Muscle of arm (tissue), 12 donors: ENCODE results near the gene EWSR1. TPM values are rescaled to one million over a fixed set of nuclear protein-coding genes. Genes with fewer than 3 reads are reported as not detected.
"Not testable (repeated sequence)": the region's sequence is repeated elsewhere in the genome, so short reads cannot be mapped to it uniquely, and the experiment has no call there.

Experiments
- DNase-seq: peaks from one replicate; pipeline ENCODE4 v3.0.0-alpha.2; 2013
- polyA plus RNA-seq, 12 donors: library from polyadenylated mRNA; unstranded; fragments of 120-200 nt; gene quantifications; one replicate each; pipeline ENCODE4 v1.2.1, GENCODE V29; 2013; ENCODE audit not compliant: insufficient read length in 12 of 12

EWSR1 gene
- polyA plus RNA-seq, 12 donors: 138 to 365 (median 171) TPM; not detected in 1

DNA sequence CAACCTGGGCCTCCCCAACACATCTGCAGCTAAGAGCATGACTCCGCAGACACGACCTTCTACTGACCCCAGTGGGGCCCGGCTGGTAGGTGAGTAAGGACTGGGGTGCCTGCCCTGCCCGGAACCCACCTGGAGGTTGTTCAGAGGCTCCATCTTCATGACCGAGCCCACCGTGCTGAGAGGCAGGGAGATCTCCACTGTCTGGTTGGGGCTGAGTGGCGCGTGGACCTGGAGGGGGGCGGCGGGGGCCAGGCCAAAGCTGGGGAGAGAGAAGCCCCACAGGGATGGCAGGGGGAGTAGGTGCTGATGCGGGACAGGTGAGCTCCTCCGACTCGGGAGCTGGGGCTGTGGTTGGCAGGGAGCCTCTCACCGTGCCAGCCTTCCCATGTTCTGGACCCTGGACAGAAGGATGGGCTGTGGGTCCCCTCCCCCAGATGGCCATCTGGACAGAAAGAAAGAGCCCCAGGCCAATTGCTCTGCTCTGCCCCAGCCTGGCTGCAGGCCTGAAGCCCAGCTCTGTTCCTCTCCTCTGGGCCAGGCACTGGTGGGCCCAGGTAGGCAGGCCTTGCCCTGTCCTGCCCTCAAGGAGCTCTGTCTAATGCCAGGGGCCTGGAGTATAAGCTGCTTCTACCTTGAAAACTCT lies 63.7 kb downstream of the EWSR1 start:
- DNase-seq: no peak

DNA sequence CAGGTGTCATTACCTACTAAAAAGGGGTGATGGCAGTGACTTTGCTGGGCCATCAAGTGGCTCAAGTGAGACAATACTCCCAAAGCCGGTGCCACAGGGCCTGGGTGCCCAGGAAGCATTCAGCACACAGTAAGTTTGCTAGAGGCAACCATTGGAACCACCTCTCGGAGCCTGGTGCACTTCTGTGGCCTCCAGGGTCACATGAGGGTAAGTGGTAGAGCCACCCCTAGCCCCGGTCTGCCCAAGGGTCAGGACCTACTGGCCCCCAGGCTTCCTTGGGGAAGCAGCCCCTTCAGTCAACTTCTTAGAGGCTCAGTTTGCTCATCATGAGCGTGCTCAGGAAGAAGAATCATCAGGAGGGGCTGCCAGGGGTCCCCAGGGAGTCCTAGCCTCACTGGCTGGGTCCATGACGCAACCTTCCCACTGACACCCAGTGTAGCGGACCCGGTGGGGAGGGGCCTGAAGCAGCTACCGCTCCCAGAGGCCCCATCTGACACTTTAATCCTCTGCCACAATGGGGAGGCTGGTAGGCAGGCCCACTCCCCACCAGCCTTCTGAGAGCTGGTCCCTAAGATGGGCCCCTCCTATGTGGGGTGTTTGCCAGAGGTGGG lies 64.9 kb downstream of the EWSR1 start:
- no peak for DNase-seq

DNA sequence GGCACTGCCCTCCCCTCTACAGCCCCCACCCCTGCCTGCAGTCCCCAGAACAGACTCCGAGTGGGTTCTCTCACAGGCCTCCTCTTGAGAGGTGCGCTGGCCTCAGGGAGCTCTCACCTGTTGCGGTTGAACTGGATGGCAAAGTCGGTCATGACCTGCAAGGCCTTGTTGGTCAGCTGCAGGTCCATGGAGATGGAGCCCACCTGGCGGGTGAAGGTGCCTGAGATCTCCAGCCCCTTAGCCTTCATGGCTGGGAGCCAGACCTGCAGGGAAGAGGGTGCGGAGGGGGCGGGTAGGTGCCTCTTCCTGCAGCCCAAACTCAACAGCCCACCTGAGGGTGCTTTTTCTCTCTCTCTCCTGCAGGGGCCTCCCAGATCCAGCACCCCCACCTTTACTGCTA lies 66.1 kb downstream of the EWSR1 start:
- no peak for DNase-seq

DNA sequence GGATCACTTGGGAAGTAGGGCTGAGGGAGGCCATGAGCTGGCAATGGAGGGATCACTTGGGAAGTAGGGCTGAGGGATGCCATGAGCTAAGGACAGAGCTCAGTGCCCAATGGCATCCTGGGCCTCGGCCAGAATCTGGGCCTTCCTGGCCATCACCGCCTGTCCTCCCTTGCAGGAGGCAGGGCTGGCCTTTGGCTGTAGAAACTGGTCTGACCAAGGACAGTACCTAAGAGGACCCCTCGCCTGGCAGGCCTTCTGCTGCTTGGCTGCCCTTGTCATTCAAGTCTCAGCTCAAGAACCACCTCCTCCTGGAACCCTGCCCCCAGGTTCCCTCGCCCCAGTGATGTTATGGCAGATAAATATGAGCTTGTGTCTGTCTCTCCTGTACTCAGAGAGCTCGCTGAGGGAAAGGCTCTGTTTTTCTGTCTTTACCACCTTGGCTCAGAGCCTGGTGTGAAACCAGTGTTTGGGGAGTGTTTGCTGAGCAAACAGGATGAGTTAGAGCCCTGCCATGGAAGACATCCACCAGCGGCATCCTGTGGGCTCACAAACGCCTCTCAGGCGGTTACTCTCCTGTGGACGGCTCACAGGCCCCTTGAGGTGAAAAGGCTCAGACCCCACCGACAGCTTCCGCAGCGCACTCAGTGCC lies 66.8 kb downstream of the EWSR1 start:
- DNase-seq: no peak

DNA sequence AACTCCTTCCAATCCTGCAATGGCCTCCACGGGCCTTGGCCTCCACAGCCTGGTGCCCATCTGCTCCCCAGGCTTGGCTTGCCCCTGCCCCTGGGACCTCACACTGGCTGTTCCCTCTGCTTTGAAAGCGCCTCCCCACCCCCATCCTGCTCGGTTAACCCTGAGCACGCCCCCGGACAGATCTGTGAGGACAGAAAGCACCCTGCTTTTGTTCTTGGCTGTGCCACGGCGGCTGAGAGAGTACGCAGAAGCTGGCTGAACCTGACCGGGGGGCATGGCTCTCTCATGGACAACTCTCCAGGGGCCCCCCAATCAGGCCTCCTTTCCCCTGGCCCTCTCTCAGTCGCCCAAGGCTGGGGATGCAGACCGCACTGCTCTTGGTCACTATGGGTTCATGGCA lies 67.6 kb downstream of the EWSR1 start:
- no peak for DNase-seq

DNA sequence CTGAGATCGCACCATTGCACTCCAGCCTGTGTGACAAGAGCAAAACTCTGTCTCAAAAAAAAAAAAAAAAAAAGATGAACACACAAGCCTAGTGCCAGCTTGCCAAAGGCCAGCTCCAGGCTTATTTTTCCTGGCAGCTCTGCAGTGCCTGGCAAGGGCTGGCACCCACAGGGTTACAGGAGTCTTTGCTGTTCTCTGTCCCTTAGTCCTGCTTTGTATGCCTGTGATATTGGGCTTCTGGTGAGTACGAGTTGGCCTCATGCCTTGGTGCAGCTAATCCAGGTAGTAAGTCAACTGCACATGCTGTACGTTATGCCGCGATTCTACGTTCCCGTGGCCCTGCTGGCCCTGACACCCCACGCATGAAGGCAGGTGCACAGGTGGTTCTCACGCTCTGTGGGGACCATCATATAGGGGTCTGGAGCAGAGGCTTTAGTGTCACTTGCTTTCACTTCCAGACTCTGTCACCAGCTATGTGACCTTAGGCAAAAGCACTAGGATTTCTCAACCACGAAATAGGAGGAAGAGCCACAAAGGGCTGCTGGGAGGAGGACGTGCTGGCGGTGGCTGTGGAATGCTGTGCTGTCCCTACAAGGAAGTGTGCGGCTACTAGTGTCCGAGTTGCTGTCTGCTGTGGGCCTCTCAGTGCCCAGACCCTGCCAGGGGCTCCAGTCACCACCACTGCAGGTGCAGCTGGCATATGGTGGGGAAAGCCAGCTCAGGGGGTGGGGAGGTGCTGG lies 68.9 kb downstream of the EWSR1 start:
- no peak for DNase-seq

DNA sequence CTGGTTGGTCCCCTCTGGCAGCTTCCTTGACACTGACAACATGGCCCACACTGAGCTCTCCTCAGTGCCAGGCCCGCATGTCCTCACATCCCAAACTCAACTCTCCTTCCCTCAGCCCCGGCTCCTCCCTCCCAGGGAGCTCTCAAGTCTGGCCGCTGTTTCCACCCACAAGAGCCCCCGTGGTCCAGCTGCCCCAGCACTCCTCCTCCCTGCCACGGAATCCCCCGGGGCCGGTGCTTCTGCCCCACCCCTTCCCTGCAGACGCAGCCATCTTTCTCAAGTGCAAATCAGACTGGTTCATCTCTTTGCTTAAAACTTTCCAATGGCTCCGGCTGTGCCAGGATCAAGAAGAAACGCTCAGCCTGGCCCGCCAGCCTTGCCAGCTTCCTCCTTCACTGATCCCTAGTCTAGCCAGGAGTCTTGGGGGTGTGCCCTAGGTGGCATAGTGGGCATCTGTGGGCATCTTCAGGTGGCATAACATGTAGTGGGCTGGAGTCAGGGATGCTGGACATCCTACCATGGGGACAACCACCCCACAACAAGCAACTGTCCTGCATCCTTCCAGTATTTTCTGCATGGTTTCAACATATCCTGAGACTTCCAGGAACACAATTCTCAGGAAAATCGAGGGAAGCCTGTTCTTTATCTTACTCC lies 69.7 kb downstream of the EWSR1 start:
- no peak for DNase-seq

DNA sequence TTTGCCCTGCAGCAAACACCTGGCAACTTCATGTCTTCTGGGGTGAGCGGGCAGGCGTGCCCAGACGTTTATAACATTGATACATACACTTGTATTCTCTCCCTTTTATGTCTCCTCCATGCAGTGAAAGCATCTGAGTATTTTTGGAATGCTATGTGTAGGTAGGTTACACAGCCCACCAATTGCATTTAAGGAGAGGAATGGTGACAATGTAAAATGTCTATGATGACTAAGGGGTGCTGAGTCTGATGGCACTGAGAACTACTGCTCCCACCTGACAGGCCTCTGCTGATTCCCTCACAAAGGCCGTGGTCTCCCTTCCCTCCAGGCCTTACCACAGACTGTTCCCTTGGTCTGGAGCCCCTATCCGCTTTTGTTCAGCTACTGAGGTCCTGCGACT lies 70.3 kb downstream of the EWSR1 start:
- no peak for DNase-seq

DNA sequence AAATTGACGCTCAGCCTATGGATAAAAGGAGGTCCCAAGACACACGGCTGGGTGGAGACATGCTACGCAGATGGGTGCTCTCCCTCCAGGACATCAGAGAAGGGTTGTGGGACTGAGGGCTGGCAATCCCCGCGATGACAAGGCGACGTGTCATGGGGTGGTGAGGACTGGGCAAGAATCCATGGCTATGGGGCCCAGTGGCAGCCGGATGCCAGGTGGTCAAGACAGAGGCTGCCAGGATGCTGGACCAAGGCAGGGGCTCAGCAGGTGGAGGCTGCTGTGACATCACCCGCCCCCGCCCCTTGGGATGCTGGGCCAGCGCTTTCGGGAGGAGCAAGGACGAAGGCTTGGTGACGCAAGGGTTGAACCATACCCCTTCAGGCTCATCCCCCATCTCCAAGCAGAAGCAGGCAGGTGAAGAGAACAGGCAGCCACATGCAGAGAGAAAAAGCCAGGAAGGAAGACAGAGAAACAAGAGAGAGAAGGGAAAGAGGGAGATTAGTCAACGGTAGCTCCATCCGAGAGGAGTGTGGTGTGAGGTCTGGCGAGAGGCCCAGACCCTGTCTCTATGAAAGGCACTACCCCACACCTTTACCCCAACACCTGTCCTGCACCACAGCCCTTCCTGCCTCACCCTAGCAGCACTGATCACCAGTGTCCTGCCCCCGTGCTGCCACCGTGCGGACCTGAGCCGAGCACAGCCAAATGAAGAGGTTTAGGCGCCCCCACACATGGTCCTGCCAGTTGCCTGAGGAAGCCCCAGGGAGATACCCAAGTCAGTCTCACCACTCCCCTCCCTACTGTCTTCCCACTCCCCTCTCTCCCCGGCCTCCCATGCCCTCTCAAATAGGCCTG lies 71.5 kb downstream of the EWSR1 start:
- no peak for DNase-seq

DNA sequence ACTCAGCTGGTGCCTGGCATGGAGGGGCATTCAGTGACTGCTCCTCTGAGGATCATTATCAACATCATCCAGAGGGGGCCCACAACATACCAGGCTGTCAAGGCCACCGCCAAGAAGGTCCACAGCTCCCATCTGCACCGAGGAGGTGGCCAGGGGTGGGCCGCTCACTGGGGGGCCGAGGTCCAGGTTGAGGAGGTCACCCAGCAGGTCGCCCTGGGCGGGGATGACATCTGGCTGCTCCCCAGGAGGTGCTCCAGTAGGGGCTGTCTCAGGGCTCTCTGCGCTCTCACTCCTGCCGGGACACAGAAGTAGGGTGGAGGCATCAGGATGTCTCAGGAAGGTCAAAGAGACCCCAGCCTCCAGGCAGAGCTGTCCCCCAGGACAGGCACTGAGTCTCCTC lies 72.5 kb downstream of the EWSR1 start:
- DNase-seq: no peak

DNA sequence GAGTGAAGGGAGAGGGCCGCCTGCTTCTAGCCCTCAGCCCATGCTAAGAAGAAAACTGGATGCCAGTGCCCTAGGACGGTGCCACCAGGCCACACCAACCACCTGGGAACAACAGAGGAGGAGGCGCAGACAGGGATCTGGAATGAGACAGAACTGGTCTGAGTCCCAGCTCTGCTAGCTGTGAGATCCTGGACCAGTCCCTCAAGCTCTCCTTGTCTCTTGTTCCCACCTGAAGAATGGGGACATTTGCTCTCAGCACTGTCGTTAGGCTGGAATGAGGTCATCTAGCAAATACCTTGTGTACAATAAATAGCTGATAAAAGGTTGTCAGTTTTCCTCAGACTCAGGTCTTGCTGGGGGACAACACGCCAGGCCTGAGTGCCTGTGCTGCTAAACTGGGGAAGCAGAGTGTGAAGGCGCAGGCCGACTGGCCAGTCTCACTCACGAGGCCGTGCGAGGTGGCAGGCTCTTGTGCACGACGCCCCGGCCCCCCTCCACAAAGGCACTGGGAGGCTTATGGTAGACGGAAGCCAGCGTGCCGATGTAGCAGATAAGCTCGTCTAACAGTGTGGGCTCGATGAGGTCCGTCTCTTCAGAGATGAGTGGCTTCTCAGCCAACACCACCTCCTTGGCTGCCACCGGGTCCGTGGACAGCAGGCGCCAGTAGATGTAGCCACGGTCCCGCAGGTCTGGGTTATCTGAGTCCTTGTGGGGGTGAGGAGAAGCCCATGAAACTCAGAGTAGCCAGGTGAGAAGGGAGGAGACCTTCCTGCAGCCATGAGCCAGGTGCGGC lies 73.2 kb downstream of the EWSR1 start:
- no peak for DNase-seq

DNA sequence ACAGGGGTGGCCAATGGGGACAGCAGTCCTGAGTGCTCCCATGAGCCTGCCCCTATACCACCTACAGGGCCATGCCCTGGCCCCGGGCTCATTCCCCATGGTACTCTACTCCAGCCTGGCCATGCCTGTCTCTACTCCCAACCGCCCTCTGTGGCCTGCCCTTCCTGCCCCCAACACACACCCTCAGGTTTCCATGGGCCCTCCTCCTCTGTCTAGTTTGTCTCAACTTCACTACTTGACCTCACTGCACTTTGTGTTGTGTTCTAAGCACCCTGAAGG lies 73.7 kb downstream of the EWSR1 start:
- no peak for DNase-seq

DNA sequence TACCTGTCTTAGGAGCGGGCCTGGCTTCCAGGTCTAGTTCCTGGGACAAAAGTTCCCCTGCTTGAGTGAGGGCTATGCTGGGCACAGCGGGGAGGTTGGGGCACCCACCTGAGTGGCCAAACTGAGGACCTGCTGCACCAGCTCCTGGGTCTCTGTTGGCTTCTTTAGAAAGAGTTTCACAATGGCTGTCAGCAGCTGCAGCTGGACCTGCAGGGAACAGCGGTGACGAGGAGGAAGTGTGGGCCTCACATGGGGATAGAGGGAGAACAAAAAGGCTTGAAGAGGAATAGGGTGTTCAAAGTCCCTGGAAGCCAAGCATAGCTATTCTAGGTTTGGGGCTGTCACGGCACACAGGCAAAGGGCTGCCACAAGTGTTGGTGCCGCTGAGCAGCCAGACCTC lies 74.1 kb downstream of the EWSR1 start:
- no peak for DNase-seq

DNA sequence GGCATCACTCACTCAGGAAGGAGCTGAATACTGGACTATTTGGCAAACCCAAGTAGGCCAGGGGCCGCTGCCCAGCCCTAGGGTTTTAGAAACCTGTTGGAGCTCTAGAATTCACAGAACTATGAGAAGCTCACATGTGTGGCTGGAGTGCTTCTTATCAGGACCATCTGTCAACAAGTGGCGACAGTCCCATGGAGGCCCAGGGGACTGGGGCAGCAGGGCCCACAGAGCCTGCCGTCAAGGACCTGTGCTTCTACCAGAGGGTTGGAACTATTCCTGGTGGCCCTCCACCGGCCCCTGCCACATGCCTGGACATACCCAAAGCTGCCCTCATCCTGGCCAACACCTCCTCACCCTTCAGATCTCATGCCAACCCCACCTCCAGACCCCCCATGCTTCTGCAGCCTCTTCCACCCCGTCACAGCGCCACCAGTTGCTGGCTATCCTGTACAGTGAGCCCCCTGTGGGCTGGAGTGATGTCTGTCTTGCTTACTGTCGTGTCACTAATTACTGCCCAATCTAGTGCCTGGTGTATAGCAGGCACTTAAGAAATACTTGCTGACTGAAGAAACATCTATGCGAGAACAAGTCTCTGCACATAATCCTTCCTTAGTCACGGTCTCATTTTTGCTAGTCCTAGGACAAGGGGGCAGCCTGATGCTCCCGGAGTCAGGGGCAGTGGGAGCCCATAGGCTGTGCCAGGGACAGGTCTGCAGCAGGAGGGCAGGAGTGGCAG lies 74.7 kb downstream of the EWSR1 start:
- no peak for DNase-seq

DNA sequence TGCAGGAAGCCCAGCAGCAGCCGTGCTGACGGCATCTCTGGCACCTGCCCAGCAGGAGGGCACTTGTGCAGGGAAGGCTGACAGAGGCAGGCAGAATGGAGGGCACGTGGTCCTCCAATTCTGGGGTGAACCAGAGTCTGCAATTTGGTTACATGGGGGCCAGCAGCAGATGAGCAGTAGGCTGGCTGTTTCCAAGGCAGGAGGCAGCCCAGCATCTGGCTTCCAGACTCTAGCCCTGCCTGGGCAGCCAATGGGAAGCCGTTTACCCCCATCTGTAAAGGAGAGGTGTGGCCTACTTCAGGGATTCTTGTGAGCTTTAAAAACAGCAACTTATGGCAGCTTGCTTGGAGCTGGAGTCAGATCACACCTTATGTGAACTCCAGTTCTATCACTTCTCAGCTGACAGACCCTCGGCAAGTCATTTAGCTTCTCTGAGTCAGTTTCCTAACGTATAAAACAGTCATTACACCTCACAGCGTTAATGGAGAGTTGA lies 75.3 kb downstream of the EWSR1 start:
- no peak for DNase-seq

DNA sequence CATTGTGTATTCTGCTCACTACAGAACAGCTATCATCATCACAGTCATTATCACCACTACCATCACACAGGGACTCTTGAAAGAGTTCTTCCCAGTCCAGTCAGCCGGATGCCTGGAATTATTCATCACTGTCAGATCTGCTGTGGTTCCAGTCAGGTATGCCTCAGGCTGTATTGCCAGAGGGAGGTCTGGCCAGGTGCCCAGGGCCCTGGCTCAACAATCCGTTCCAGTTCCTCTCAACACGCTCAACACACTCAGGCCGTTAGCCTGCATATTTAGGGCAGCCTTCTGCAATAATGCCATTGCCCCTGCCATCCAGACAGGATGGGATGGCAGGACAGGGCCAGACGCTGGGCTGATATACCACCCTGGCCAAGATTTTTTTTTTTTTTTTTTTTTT lies 76.1 kb downstream of the EWSR1 start:
- peak; percentile 51 for DNase-seq

DNA sequence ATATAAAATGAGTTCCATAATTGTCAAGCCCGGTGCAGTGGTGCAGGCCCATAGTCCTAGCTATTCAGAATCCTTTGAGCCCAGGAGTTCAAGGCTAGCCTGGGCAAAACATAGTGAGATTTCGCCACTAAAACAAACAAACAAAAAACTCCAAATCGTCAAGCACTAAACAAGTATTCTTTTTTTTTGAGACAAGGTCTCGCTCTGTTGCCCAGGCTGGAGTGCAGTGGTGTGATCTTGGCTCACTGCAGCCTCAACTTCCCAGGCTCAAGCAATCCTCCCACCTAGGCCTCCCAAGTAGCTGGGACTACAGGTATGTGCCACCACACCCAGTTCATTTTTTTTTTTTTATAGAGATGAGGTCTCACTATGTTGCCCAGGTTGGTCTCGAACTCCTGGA lies 76.8 kb downstream of the EWSR1 start:
- not testable (repeated sequence) for DNase-seq

DNA sequence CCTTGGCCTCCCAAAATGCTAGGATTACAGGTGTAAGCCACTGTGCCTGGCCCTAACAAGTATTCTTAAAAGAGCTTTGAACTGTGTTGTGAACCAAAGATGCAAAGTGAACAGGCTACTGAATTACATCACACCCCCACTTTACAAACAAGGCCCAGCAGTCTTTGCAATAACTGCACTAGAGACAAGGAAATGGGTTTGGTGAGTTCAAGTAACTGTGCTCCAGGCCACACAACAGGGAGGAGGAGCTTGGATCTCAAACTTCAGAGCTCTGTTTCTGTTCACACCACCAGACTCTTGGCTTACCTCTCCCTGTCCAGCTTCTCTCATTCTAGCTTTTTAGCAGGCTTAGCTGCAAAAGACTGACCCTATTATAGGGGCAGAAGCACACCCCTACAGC lies 77.9 kb downstream of the EWSR1 start:
- no peak for DNase-seq

DNA sequence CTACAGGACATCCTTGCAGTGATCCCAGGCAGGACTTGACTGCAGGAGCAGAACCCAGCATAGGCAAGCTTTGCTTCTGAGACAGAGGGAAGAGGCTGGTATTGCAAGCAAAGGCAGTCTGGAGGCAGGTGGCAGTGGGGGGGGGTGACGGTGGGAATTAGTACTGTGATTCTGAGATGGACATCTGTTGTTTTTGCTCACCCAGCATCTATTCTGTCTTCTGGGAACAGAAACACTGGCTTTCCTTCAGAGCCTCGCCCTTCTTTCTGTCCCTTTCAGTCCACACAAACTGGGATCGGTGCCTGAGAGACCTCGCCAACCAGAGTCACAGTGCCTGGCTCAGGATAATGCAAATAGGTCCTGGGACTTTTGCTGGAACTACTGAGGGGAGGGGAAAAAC lies 78.6 kb downstream of the EWSR1 start:
- no peak for DNase-seq

DNA sequence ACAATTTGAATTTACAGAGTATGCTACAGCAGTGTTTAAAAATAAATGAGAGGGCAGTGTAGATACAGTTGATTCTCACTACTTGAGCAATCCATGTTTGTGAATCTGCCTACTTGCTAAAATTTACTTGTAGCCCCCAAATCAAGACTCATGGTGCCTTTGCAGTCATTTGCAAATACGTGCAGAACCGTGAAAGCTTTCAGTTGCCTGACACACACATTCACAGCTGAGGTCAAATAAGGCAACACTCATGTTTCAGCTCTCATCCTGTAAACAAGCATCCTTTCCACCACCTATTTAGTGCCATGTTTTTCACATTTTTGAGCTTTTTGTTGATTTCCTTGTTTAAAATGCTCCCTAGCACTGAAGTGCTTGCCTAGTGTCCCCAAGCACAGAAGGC lies 80.0 kb downstream of the EWSR1 start:
- no peak for DNase-seq
